CD14-positive monocyte (primary cell): Measurements from ENCODE around the gene SPRY4. TPM values are rescaled to one million over a fixed set of nuclear protein-coding genes. Genes with fewer than 3 reads are reported as not detected.
A peak's percentile ranks its signal among the peaks of the same experiment; 100 is the strongest.

Experiments
- DNase-seq, 3 donors: peaks; one replicate each; pipeline ENCODE4 v3.0.0-alpha.2; 2011 to 2022
- H2AFZ ChIP-seq: 2 replicates; pipeline ENCODE4 v1.6.0; 2012; ENCODE audit warnings: mild to moderate bottlenecking, low read depth, low read length, inconsistent platforms; ENCODE audit not compliant: insufficient read depth, poor library complexity, severe bottlenecking
- H3K27ac ChIP-seq, 2 donors: 1 replicate in 1 of 2; 2 replicates in 1 of 2; pipeline ENCODE4 v1.5.1; 2012 to 2013; ENCODE audit warnings: low read length in 2 of 2, control low read depth in 1 of 2, inconsistent platforms in 1 of 2, low read depth in 1 of 2, mild to moderate bottlenecking in 1 of 2
- H3K27me3 ChIP-seq, 2 donors: one replicate each; pipeline versions ENCODE4 v1.6.0 to v1.6.1; 2011 to 2013; ENCODE audit warnings: low read length in 2 of 2; ENCODE audit not compliant: control insufficient read depth in 2 of 2, insufficient read depth in 2 of 2
- H3K36me3 ChIP-seq, 2 donors: replicated peaks in 1 of 2; 1 replicate in 1 of 2; 2 replicates in 1 of 2; pipeline versions ENCODE4 v1.5.1 to v1.6.1; 2012 to 2013; ENCODE audit warnings: low read length in 2 of 2, control low read depth in 1 of 2, inconsistent platforms in 1 of 2, mild to moderate bottlenecking in 1 of 2; ENCODE audit not compliant: insufficient read depth in 2 of 2, control insufficient read depth in 1 of 2
- H3K4me1 ChIP-seq, 2 donors: 1 replicate in 1 of 2; 2 replicates in 1 of 2; pipeline versions ENCODE4 v1.5.1 to v1.6.1; 2012 to 2013; ENCODE audit warnings: low read length in 2 of 2, control low read depth in 1 of 2, inconsistent platforms in 1 of 2, mild to moderate bottlenecking in 1 of 2, moderate library complexity in 1 of 2; ENCODE audit not compliant: insufficient read depth in 2 of 2, control insufficient read depth in 1 of 2
- H3K4me2 ChIP-seq: replicated peaks from 2 replicates; pipeline ENCODE3; 2012; ENCODE audit warnings: low read length, moderate library complexity, mild to moderate bottlenecking; ENCODE audit not compliant: poor library complexity, severe bottlenecking; ENCODE audit errors: extremely low read depth
- H3K4me3 ChIP-seq, 3 experiments: fragments of 200-600 bp in 1 of 3; sonication (generic) in 1 of 3; replicated peaks in 1 of 3; 1 replicate in 2 of 3; 2 replicates in 1 of 3; pipeline ENCODE4 v1.5.1; 2011 to 2013; ENCODE audit warnings: low read length in 3 of 3, mild to moderate bottlenecking in 3 of 3, control low read depth in 2 of 3, low read depth in 2 of 3, inconsistent platforms in 1 of 3, moderate library complexity in 1 of 3
- H3K79me2 ChIP-seq: 2 replicates; pipeline ENCODE4 v1.6.0; 2012; ENCODE audit warnings: mild to moderate bottlenecking, control low read depth, inconsistent platforms, low read length, moderate library complexity; ENCODE audit not compliant: insufficient read depth
- H3K9ac ChIP-seq: 2 replicates; pipeline ENCODE4 v1.6.0; 2017; ENCODE audit warnings: low read length, mild to moderate bottlenecking; ENCODE audit not compliant: insufficient read depth, poor library complexity, severe bottlenecking
- H3K9me3 ChIP-seq, 2 donors: replicated peaks in 1 of 2; 1 replicate in 1 of 2; 2 replicates in 1 of 2; pipeline versions ENCODE4 v1.5.1 to v1.6.1; 2012 to 2013; ENCODE audit warnings: low read length in 2 of 2, control low read depth in 1 of 2; ENCODE audit not compliant: control insufficient read depth in 1 of 2, insufficient read depth in 1 of 2
- H4K20me1 ChIP-seq: 2 replicates; pipeline ENCODE4 v1.6.0; 2012; ENCODE audit warnings: mild to moderate bottlenecking, low read length, control low read depth, moderate library complexity; ENCODE audit not compliant: insufficient read depth
- H3K27ac Mint-ChIP-seq, 7 donors: one replicate each; pipeline ENCODE4 v1.8.0; 2020; ENCODE audit warnings: mild to moderate bottlenecking in 7 of 7, mixed read lengths in 7 of 7, moderate library complexity in 6 of 7, inconsistent platforms in 2 of 7
- H3K27me3 Mint-ChIP-seq, 3 donors: one replicate each; pipeline ENCODE4 v1.8.0; 2021 to 2022; ENCODE audit warnings: low read depth in 3 of 3, mild to moderate bottlenecking in 3 of 3, mixed read lengths in 3 of 3, moderate library complexity in 3 of 3, inconsistent platforms in 1 of 3
- H3K36me3 Mint-ChIP-seq, 2 donors: one replicate each; pipeline ENCODE4 v1.8.0; 2020; ENCODE audit warnings: mixed read lengths in 2 of 2, inconsistent platforms in 1 of 2, mild to moderate bottlenecking in 1 of 2
- H3K4me1 Mint-ChIP-seq: one replicate; pipeline ENCODE4 v1.8.0; 2020; ENCODE audit warnings: mild to moderate bottlenecking, mixed read lengths
- H3K4me3 Mint-ChIP-seq, 2 donors: one replicate each; pipeline ENCODE4 v1.8.0; 2020; ENCODE audit warnings: mild to moderate bottlenecking in 2 of 2, mixed read lengths in 2 of 2, moderate library complexity in 1 of 2
- H3K9me3 Mint-ChIP-seq, 7 donors: one replicate each; pipeline ENCODE4 v1.8.0; 2020 to 2022; ENCODE audit warnings: mixed read lengths in 7 of 7, mild to moderate bottlenecking in 6 of 7, moderate library complexity in 6 of 7, inconsistent platforms in 2 of 7
- CTCF ChIP-seq: fragments of 200-600 bp; IDR thresholded peaks from one replicate; pipeline ENCODE4 v1.8.0; 2022; ENCODE audit warnings: antibody characterized with exemption, mild to moderate bottlenecking
- WGBS: methylation state at CpG from one replicate; pipeline ENCODE4 v1.1.5; 2013; ENCODE audit warnings: missing lambda C conversion rate; ENCODE audit not compliant: insufficient coverage; 5-methylcytosine and 5-hydroxymethylcytosine counted together
- intact Hi-C, 2 donors: fragments of 100-400 bp; cut with micrococcal nuclease; formaldehyde crosslinking; loops; one replicate each; pipeline versions ENCODE4 v1.15.0 to v1.15.1; 2023
- polyA plus RNA-seq, 3 donors: library from polyadenylated mRNA; depleted of rRNA in 1 of 3; unstranded in 2 of 3; stranded (reverse) in 1 of 3; fragments of 300-500 nt in 2 of 3; fragments of >200 nt in 1 of 3; fragmentation: Illumina TruSeq in 2 of 3; gene quantifications; 1 replicate in 2 of 3; 2 replicates in 1 of 3; pipeline ENCODE4 v1.2.3, GENCODE V29; 2012 to 2021

SPRY4 gene
- polyA plus RNA-seq, 3 donors = not detected

- 93% methylated on average over 18 of the region's 18 CpGs for WGBS
- no peaks in the 10 kb centered on the region for H3K9me3 ChIP-seq
- no peaks in the 10 kb centered on the region for H3K79me2 ChIP-seq
- H3K9ac ChIP-seq = no peak overlapping the region
- H3K4me1 ChIP-seq = no peaks in the 10 kb centered on the region
- H3K36me3 ChIP-seq = no peaks in the 10 kb centered on the region
- H4K20me1 ChIP-seq = no peaks in the 10 kb centered on the region
- Mint-ChIP-seq H3K9me3 (peaks cover 0 to 1% (median 0%) of the 10 kb centered on the region in 7 donors), H3K27ac (no peak overlapping the region), H3K4me3 (peak overlapping the region in 1 of 2 donors; percentile 51), H3K36me3 (no peaks in the 10 kb centered on the region), H3K27me3 (peaks cover 30 to 56% (median 40%) of the 10 kb centered on the region in 3 donors), H3K4me1 (peaks cover 5% of the 10 kb centered on the region)
- no peak for DNase-seq
- no peak overlapping the region for H2AFZ ChIP-seq
- peaks cover 12 to 32% of the 10 kb centered on the region in 2 donors for H3K27me3 ChIP-seq
- no peak overlapping the region for H3K4me2 ChIP-seq
- no peak for TF ChIP-seq CTCF
- no peak overlapping the region for H3K4me3 ChIP-seq
- intact Hi-C loops = no loop called here
- no peak overlapping the region for H3K27ac ChIP-seq
These were observed 10.2 kb downstream of the SPRY4 start for GRCh38 chr5:142314606-142315005.

- peak overlapping the region in 1 of 2 donors; percentile 6 for H3K4me3 Mint-ChIP-seq
- no peaks in the 10 kb centered on the region for H3K36me3 ChIP-seq
- peaks cover 11 to 27% of the 10 kb centered on the region in 2 donors for H3K27me3 ChIP-seq
- H3K4me1 Mint-ChIP-seq = peaks cover 5% of the 10 kb centered on the region
- no peak overlapping the region for H3K4me2 ChIP-seq
- no peak overlapping the region for H3K4me3 ChIP-seq
- no peaks in the 10 kb centered on the region for H3K4me1 ChIP-seq
- H3K79me2 ChIP-seq = no peaks in the 10 kb centered on the region
- H3K9me3 ChIP-seq = no peaks in the 10 kb centered on the region
- no peaks in the 10 kb centered on the region for H4K20me1 ChIP-seq
- H3K36me3 Mint-ChIP-seq = no peaks in the 10 kb centered on the region
- H3K27me3 Mint-ChIP-seq = peaks cover 29 to 52% (median 35%) of the 10 kb centered on the region in 3 donors
- H3K27ac Mint-ChIP-seq = no peak overlapping the region
- H3K27ac ChIP-seq = no peak overlapping the region
- peaks cover 0 to 1% (median 0%) of the 10 kb centered on the region in 7 donors for H3K9me3 Mint-ChIP-seq
- H2AFZ ChIP-seq = no peak overlapping the region
- DNase-seq = no peak
- intact Hi-C loops = no loop called here
- no peak overlapping the region for H3K9ac ChIP-seq
- TF ChIP-seq CTCF = no peak
- WGBS = 89% methylated on average over 20 of the region's 20 CpGs
These were observed 10.7 kb downstream of the SPRY4 start for GRCh38 chr5:142314109-142314508.
